WI38 (cell line): Measurements from ENCODE around the gene CFAP20DC.

Experiments
- H3K4me3 ChIP-seq: 2 replicates; pipeline ENCODE4 v1.5.1; 2011; ENCODE audit warnings: low read depth, mild to moderate bottlenecking, control low read depth, low read length
- CTCF ChIP-seq: IDR thresholded peaks from 2 replicates; pipeline ENCODE4 v1.5.1; 2012; ENCODE audit warnings: low read depth, mild to moderate bottlenecking, control low read depth, low read length

CFAP20DC gene

GRCh38 chr3:58963928-58964503 lies 85.8 kb downstream of the CFAP20DC start:
- no peak overlapping the region for H3K4me3 ChIP-seq
- TF ChIP-seq CTCF = no peak

- H3K4me3 ChIP-seq = no peak overlapping the region
- TF ChIP-seq CTCF = no peak
Observed at GRCh38 chr3:58962816-58963215, 87.0 kb downstream of the CFAP20DC start.

DNA sequence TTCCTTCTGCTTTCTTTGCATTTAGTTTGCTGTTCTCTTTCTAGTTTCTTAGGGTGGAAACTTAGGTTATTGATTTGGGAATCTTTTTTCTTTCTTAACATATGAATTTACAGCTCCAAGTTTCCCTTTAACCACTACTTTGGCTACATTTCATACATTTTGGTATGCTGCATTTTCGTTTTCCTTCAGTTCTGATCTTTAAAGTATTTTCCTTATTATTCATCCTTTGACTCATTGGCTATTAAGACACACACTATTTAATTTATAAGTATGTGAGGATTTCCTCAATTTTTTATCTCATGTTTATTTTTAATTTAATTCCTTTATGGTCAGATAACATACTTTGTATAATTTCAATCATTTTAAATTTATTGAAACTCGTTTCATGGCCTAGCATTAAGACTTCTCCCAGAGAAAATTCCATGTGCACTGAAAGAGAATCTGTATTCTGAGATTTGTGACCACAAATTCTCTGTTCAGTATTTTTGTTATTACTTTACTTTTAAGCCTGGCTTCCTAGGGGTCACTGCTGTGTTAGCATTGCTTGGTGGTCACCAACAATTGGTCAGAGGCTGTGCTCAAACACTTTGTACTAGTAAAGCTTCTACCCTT lies 87.7 kb downstream of the CFAP20DC start:
- H3K4me3 ChIP-seq = no peak overlapping the region
- no peak for TF ChIP-seq CTCF

DNA sequence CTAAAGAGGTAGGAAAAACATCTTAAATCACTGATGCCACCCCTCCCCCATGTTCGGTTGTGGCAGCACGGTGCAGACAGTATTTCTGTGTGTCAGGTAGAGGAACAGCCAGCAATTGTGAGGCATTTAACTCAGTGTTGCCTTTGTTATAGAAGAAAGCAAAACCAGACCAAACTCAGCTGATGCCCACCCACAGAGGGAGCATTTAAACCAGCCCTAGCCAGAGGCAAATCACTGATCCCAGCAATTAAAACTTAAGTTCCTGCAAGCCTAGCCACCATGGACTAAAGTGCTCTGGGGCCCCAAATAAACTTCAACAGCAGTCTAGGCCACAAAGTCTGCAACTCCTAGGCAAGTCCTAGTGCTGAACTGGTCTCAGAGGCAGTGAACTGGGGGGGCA lies 94.5 kb downstream of the CFAP20DC start:
- H3K4me3 ChIP-seq = no peak overlapping the region
- no peak for TF ChIP-seq CTCF

DNA sequence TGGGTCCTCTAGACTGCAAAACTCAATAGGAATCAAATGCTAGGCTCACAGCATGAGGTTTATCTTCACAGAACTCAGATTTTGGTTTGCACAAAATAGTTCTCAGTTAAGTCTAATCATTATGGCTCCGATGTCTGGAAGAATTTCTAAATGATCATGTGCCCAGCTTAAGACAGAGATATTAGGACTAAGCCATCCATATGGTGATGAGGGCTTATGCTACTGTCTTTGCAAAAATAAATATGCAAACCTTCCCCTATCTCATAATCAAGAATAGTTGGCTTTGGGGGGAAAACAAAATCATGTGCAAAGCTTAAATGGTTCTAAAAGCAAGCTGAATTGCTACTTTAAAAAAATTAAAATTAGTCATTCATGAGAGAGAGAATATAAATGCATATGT lies 96.5 kb downstream of the CFAP20DC start:
- H3K4me3 ChIP-seq = no peak overlapping the region
- no peak for TF ChIP-seq CTCF

DNA sequence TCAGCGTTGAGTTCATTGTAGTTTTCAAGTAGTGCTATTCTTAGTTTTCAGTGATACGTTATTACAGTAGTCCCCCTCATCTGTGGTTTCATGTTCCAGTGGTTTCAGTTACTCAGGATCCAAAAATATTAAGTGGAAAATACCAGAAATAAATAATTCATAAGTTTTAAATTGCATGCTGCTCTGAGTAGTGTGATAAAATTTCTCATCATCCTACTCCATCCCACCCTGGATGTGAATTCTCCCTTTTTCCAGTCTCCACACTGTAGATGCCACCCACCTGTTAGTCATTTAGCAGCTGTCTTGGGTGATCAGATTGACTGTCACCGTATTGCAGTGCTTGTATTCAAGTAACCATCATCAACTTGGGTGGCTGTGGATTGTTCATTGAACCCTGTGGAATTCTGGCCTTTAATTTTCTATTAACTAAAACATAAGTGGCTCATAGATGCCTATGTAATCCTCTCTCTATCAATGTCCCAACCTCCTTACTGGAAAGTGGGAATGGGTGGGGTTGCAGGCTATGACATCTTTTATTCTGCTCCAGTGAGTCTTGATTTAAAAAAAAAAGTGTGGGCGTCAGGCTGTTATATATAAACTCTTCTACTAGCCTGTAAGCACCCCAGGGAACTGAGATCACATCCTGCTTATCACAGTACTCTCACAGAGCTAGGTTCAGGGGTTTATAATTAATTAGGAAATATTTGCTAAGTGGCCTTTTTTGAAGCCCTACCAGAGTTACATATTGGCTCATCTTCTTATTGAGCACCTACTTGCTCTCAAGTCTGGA lies 97.5 kb downstream of the CFAP20DC start:
- no peak overlapping the region for H3K4me3 ChIP-seq
- TF ChIP-seq CTCF = no peak

DNA sequence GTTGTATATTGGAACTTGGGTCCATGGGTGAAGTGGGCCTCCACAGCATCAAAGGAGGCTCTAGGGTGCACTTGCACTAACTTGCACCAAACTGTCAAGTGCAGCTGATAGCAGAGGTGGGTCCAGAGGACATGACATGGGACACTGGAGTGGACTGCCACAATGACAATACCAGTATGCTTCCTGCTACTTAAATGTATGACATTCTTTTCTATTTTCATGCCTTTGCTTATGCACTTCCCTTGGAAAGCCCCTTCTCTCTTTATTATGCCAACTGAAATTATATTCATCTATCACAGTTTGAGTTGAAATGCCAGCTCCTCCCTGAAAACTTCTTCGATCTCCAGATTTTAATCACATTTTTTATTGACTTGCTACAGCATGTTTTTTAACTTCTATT lies 101.8 kb downstream of the CFAP20DC start:
- TF ChIP-seq CTCF = no peak
- no peak overlapping the region for H3K4me3 ChIP-seq
